Activated naive CD4-positive, alpha-beta T cell treated with anti-CD3 and anti-CD28 coated beads, Interleukin-2, amount 50 U/mL, for 16 hours (primary cell): ENCODE measurements around the gene PTPRN2.

Source experiments
- DNase-seq: peaks from one replicate; pipeline ENCODE4 v3.0.0-alpha.2; 2020

The PTPRN2 gene

DNA sequence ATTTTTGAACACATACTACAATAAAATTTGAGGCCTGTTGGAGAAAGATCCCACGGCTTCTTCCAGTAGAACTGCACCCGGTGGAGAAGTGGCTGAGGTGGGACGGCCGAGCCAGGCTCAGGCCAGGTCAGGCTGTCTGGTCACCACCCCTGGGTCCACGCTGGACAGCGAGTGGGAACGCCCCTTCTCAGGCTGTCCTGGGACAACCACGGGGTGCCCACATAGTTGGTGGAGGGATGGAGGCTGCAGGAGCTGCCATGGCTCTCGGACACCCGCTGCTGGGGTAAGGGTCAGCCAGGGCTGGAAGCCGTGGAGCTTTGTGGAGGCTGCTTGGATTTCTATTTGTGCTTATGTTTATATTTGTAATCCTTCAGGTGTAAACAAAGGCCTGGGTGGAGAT, 1044.3 kb downstream of the PTPRN2 start:
- no peak for DNase-seq

GRCh38 chr7:157542068-157543021, 1045.3 kb downstream of the PTPRN2 start:
- no peak for DNase-seq

GRCh38 chr7:157541295-157542067, 1046.1 kb downstream of the PTPRN2 start:
- DNase-seq: no peak

DNA sequence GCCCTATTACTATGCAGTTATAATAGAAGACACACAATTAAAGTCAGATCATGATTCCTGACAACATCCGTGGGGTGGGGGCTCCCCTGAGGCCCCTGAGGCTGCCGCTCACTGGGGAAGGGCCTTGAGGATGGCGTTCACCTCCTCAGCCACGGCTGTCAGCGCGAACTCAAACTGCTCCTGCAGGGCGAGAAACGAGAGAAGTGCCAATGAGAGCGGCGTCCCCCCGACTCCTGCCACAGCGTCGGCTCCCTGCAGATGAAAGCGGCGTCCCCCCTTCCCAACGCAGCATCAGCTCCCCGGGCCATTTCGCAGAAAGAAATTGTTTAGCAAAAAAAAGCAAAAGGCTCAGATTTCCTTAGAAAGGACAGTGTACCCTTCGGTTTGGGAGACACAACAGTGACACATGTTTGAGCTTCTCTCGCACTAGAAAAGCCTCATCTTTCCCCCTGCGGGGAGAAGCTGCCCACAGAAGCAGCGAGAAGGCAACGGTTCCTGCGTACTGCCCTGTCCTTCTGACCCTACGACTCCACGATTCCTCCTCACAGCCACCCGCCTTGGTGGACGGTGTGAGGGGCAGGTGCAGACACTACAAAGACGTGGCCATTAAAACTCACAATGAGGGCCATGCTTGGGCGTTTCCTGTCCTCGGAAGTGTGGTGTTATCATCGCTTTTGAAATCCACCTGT, 1046.9 kb downstream of the PTPRN2 start:
- no peak for DNase-seq

GRCh38 chr7:157540020-157540419, 1047.6 kb downstream of the PTPRN2 start:
- no peak for DNase-seq

DNA sequence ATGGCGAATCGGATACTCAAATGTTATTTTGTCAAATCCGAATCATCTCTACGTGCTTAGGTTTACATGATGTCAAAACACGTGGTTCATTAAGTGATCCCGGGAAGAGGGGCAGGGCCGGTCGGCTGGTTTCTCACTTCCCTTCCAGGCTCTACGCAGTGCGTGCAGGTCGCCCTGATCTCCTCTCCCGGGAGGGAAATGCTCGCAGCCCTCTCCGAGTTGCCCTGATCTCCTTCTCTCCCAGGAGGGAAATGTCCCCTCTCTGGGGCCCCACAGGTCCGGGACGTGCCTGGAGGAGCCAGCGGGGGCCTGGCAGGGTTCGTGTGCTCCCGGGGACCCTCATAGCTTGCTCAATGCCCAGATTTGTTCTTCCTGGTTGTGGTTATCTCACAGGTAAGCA, 1048.1 kb downstream of the PTPRN2 start:
- DNase-seq: no peak

GRCh38 chr7:157538735-157539134, 1048.9 kb downstream of the PTPRN2 start:
- DNase-seq: no peak

DNA sequence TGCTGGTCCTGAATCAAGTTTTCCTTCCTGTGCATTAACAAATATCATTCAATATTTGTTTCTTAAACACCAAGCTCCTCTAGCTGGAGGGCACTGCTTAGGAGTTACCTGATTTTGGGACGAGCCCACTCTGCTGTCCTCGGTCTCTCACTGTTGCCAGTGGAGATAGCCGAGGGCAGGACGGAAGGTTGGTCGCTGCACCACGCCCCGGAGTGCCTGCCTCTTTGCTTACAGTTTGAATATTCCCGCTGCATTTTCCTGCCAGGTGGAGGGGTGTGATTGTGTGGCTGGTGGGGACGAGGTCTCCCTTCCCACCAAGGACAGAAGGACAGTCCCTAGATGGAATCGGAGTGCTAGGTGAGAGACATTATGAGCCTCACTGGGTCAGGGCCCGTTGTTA, 1049.3 kb downstream of the PTPRN2 start:
- DNase-seq: no peak

DNA sequence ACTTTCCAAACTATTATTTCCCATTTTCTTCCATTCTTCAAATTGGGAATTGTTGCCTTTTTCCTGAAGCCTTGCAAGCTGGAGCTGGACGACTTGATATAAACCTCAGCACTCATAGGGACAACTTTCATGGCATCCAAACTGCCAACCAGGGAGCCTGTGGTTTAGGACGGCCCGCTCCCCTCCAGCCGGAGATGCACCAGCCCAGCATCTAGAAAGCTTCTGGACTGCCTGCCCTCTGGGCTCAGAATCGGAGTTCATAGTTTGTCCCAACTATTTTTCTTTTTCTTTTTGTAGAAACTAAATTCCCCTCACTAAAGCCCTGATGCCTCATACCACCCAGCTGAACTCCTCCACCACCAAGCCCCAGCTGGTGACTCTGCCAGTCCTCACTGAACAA, 1050.6 kb downstream of the PTPRN2 start:
- no peak for DNase-seq

DNA sequence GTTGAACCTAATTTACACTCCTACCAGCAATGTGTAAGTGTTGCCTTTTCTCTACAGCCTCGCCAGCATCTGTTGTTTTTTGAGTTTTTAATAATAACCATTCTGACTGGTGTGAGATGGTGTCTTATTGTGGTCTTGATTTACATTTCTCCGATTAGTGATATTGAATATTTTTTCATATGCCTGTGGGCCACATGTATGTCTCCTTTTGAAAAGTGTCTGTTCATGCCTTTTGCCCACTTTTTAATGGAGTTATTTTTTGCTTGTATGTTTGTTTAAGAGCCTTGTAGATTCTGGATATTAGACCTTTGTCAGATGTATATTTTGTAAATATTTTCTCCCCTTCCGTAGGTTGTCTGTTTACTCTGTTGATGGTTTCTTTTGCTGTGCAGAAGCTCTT, 1055.6 kb downstream of the PTPRN2 start:
- DNase-seq: no peak

DNA sequence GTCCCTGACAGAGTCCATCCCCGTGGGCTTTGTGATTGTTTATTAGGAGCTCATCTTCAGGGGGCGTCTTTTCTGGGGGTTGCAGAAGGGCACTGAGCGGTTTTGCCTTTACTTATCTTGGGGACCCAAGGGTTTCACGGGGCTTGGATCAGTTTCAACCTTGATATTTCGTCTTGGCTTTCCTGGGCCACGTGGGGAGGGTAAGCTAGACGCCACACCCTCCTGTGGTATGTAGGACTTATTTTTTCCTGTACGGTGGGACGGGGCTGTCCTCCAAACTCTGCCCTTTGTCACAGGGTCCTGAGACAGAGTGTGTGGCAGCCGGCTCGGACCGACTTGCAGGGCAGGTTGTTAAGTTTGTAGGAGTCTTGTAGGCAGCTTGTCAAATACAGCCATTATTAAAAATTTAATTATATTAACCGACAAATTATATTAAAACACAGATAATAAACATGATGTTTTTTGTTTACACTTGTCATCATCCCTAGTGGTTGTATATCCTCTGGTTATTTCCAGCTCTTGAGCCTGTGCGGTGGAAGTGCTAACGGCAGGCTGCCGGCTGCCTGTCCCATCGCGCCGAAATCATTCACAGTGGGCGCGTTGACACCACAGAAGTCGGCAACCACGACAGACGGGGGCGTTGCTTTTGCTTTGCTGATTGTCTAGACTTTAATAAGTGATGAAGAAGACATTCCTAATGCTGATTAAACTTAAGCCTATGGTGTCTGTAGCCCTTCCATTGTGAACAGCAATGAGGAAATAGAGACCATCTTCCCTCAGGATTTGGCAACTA, 1057.7 kb downstream of the PTPRN2 start:
- DNase-seq: no peak

DNA sequence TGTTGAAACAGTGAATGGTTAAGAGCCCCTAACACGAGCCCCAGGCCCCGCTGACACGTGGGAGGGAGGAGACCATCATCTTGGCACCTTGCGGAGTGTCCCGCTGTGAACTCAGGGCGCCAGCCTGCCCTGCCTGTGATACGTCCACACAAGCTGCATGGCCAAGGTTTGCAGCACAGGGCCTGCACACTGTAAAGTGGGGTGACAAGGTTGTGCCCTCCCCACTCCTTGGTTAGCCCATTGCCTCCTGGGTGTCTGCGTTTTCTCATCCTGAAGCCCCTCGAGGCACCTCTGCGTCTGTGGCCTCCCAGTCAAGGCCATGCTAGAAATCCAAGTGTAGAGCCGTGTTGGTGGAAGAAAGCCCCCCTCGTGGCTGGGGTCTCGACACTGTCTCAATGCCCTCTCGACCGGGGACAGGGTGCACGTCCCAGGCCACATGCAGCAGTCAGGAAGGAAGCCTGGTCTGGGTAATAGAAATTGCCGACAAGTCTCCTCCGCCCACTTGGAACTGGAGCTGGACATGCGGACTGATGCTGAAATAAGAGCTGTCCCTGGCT, 1058.8 kb downstream of the PTPRN2 start:
- no peak for DNase-seq

GRCh38 chr7:157527686-157528085, 1059.9 kb downstream of the PTPRN2 start:
- no peak for DNase-seq

DNA sequence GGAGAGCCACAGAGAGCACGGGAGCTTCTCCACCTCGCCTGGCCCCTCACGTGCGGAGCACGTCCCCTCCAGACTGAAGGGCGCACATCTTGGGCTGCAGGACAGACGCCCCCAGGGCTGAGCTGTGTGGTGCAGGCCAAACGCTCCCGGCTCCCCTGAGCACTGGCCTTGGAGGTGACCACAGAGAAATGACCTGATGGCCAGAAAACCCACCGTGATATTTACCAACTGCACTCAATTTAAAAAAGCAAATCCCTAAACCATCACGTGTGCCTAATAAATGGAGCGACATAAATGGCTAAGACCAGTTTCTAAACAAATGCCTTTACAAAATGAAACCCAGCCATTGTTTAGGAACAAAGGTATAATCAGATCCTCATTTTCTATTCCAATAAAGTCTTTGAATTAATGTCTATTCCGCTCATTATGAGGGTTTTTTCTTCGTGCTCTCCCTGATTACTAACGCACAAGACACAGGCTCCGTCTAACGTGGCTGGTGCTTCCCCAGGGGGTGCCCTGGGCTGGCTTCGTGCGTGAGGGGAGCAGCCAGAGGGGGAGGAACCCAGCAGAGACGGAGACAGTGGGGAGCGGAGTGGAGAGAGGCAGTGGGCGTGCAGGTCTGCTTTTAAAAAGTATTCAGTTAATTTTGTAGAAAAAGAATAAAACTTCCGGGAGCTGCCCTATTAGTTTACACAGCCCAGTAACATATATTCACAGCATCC, 1060.5 kb downstream of the PTPRN2 start:
- DNase-seq: no peak

- no peak for DNase-seq
These were observed 1061.4 kb downstream of the PTPRN2 start for GRCh38 chr7:157526005-157526912.

DNA sequence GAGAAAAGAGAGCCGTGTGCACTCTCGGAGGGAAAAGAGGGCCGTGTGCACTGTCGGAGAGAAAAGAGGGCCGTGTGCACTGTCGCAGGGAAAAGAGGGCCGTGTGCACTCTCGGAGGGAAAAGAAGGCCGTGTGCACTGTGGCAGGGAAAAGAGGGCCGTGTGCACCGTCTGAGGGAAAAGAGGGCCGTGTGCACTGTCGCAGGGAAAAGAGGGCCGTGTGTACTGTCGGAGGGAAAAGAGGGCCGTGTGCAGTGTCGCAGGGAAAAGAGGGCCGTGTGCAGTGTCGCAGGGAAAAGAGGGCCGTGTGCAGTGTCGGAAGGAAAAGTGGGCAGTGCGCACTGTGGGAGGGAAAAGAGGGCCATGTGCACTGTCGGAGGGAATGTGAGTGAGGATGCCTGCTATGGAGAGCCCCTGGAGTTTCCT, 1062.1 kb downstream of the PTPRN2 start:
- DNase-seq: no peak

GRCh38 chr7:157524731-157525130, 1062.9 kb downstream of the PTPRN2 start:
- no peak for DNase-seq

GRCh38 chr7:157523766-157524421, 1063.7 kb downstream of the PTPRN2 start:
- DNase-seq: no peak

- DNase-seq: no peak
These were observed 1064.3 kb downstream of the PTPRN2 start for GRCh38 chr7:157523371-157523765.

- DNase-seq: no peak
These were observed 1064.7 kb downstream of the PTPRN2 start for GRCh38 chr7:157522954-157523353.
